HG03095 (cell line): ENCODE measurements around the gene RNPEP.
"Not testable (repeated sequence)": the region's sequence is repeated elsewhere in the genome, so short reads cannot be mapped to it uniquely, and the experiment has no call there.

Source experiments
- ATAC-seq: cut with Tn5 transposase; IDR thresholded peaks from one replicate; pipeline ENCODE4 v1.9.1; 2021; ENCODE audit warnings: moderate library complexity; ENCODE audit not compliant: unreplicated experiment

Gene RNPEP

GRCh38 chr1:202034149-202034682 is 51.8 kb downstream of the RNPEP start:
- no peak for ATAC-seq

GRCh38 chr1:202034683-202035462 is 52.4 kb downstream of the RNPEP start:
- peak; percentile 54 for ATAC-seq

- no peak for ATAC-seq
These were observed 54.3 kb downstream of the RNPEP start for GRCh38 chr1:202036595-202037387.

- ATAC-seq, result no peak
These were observed 55.4 kb downstream of the RNPEP start for GRCh38 chr1:202037706-202038296.

- no peak for ATAC-seq
These were observed 56.4 kb downstream of the RNPEP start for GRCh38 chr1:202038688-202039346.

- ATAC-seq, result no peak
These were observed 63.3 kb downstream of the RNPEP start for GRCh38 chr1:202045705-202046104.

GRCh38 chr1:202046227-202046626 is 63.8 kb downstream of the RNPEP start:
- ATAC-seq, result no peak

GRCh38 chr1:202046748-202047708 is 64.6 kb downstream of the RNPEP start:
- ATAC-seq, result no peak

GRCh38 chr1:202047977-202048376 is 65.5 kb downstream of the RNPEP start:
- no peak for ATAC-seq

GRCh38 chr1:202049129-202049528 is 66.7 kb downstream of the RNPEP start:
- ATAC-seq, result no peak

GRCh38 chr1:202054094-202054493 is 71.6 kb downstream of the RNPEP start:
- no peak for ATAC-seq

- not testable (repeated sequence) for ATAC-seq
These were observed 72.2 kb downstream of the RNPEP start for GRCh38 chr1:202054673-202055072.
